Measurements from ENCODE around the gene BIRC6. TPM values are rescaled to one million over a fixed set of nuclear protein-coding genes. Genes with fewer than 3 reads are reported as not detected.
A peak's percentile ranks its signal among the peaks of the same experiment; 100 is the strongest.

BIRC6 gene
- total RNA-seq, 1 experiment from 2014 or later = 35.1 TPM

DNA sequence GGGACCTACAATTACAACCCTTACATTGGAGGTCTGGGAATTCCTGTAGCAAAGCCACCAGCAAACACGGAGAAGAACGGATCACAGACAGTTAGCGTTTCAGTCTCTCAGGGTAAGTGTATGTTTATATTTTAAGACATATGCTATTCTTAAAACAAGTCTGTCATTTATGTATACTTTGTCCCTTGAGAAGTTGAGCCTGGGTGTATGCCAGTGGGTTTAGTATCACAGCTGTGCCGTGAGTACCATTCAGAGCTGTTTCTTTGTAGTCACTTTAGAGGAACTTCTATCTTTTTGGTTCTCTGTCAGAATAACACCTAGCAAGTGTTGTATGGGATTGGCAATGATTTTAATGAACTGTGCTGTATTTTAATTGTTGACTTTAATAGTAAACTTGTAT is 125.6 kb downstream of the BIRC6 start:
- H3K36me3 ChIP-seq (replicated peaks; ENCODE audit: control insufficient read depth, insufficient read depth, low read length) = peaks cover 7% of the 10 kb centered on the region

DNA sequence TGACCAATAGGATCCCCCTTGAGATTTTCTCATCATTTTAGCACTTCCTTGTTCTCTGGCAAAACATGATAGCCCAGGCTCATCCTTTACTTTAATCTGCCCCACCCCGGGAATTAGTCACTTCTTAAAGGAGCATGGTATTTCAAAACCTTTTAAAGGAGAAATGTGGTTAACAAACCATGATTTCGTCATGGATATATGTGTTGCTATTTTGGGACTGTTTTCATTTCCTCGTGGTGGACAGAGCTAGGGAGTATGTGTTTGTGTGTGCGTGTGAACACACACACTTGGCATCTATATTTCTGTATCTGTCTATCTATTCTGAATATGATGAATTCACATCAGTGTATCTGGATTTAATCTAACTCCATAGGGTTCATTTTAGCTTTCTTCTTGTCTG is 128.1 kb downstream of the BIRC6 start:
- H3K27me3 ChIP-seq (ENCODE audit: control insufficient read depth, insufficient read depth, low read length) = no peaks in the 10 kb centered on the region
- DNase-seq = no peak
- peaks cover 5% of the 10 kb centered on the region for H3K36me3 ChIP-seq (replicated peaks; ENCODE audit: control insufficient read depth, insufficient read depth, low read length)
- H3K4me3 ChIP-seq (ENCODE audit: insufficient read depth, low read depth, low read length) = no peak overlapping the region

More for the DNA sequence above, 125.6 kb downstream of the BIRC6 start:
- Histone ChIP-seq H3K4me3 (ENCODE audit: insufficient read depth, low read depth, low read length) (no peak overlapping the region), H3K27me3 (ENCODE audit: control insufficient read depth, insufficient read depth, low read length) (no peaks in the 10 kb centered on the region)
- DNase-seq = no peak

DNA sequence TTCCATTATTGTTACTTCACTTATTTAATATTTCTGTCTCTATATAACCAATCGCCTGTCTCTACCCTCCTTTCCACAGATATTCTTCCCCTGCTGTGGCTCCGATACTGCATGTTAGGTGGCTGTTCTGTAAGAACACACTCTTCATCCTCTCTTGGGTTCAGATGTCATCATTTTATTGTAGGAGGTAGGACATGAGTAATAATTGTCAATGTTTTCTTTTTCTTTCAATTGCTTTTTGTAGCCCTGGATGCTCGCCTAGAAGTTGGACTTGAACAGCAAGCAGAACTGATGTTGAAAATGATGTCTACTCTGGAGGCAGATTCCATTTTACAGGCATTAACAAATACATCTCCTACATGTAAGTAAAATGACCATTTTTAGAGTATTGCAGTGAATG is 128.6 kb downstream of the BIRC6 start:
- Histone ChIP-seq H3K36me3 (replicated peaks; ENCODE audit: control insufficient read depth, insufficient read depth, low read length) (peaks cover 6% of the 10 kb centered on the region), H3K27me3 (ENCODE audit: control insufficient read depth, insufficient read depth, low read length) (no peaks in the 10 kb centered on the region), H3K4me3 (ENCODE audit: insufficient read depth, low read depth, low read length) (no peak overlapping the region)
- no peak for DNase-seq

DNA sequence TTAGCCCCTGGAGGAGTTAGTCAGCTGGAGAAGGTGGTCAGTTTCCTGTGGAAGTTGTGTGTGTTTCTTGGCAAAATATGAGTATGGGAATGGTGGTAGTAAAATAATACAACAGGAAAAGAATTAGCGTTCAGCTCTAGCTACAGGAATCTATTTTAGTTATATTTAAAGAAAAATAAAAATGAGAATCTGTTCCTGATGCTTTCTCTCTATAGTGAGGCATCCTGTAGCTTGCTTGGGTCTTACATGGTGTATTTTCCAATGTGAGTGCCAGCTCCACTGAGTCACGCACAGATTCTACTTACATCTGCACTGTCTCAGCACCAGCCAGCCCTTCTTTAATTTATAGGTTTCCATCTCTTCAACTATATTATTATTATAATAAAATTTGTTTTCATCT is 132.2 kb downstream of the BIRC6 start:
- Histone ChIP-seq H3K4me3 (ENCODE audit: insufficient read depth, low read depth, low read length) (no peak overlapping the region), H3K27me3 (ENCODE audit: control insufficient read depth, insufficient read depth, low read length) (no peaks in the 10 kb centered on the region), H3K36me3 (replicated peaks; ENCODE audit: control insufficient read depth, insufficient read depth, low read length) (peaks cover 6% of the 10 kb centered on the region; the same call in 1 of the 2 replicates)
- no peak for DNase-seq

DNA sequence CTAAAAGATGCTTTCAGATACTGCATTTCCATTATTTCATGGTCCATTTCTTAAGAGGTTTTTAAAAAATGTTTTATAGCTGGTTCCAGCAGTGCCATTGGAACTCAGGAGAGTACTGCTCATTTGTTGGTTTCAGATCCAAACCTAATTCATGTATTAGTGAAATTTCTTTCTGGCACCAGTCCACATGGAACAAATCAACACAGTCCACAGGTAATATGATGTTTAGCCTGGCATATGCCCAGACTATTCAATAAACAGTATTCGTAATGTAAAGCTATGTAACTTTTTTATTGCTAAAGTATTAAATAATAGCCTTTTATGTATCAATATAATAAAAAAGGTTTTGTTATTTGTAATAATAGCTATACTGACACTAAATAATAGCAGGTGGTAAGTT is 134.5 kb downstream of the BIRC6 start:
- DNase-seq = no peak
- peaks cover 1% of the 10 kb centered on the region; the same call in 1 of the 2 replicates for H3K36me3 ChIP-seq (replicated peaks; ENCODE audit: control insufficient read depth, insufficient read depth, low read length)
- H3K4me3 ChIP-seq (ENCODE audit: insufficient read depth, low read depth, low read length) = no peak overlapping the region
- no peaks in the 10 kb centered on the region for H3K27me3 ChIP-seq (ENCODE audit: control insufficient read depth, insufficient read depth, low read length)

DNA sequence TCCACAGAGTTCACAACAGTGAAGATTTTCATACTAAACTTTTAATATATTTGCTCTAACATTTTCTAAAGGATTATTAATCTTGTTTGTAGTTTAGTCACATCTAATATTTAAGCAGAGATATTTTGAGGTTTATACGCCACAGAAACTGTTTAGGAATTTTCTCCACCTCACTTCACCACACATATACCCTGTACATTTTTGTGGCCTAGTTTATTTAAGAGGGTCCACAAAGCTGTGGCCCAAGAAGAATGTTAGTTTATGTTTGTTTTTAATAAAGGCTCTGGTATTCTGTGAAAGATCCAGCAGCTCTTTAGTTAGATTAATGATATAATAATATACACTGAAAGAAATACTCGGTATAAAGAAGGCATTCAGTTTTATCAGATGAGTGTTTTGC is 138.3 kb downstream of the BIRC6 start:
- no peak overlapping the region for H3K4me3 ChIP-seq (ENCODE audit: insufficient read depth, low read depth, low read length)
- 0 out of 2 replicates have a peak, but pooled peaks cover 1% of the 10 kb centered on the region for H3K36me3 ChIP-seq (replicated peaks; ENCODE audit: control insufficient read depth, insufficient read depth, low read length)
- H3K27me3 ChIP-seq (ENCODE audit: control insufficient read depth, insufficient read depth, low read length) = no peaks in the 10 kb centered on the region
- DNase-seq = no peak

DNA sequence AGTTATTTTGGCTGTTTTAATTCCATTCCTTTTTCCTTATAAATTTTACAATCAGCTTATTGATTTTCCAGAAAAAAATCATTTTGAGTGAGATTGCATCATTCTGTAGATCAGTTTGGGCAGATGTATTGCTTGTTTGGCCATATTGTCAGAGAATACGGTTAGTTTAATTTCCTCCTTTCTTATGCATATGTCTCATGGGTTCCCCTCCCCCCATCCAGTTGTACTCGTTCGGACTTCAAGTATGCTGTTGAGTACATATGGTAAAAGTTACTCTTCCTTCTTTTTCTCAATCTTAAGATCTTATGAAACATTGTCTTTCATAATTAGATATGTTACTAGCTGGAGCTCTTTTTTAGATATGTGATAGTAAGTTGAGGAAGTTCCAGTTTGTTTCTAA is 139.8 kb downstream of the BIRC6 start:
- DNase-seq = peak; percentile 4
- Histone ChIP-seq H3K4me3 (ENCODE audit: insufficient read depth, low read depth, low read length) (no peak overlapping the region), H3K27me3 (ENCODE audit: control insufficient read depth, insufficient read depth, low read length) (no peaks in the 10 kb centered on the region), H3K36me3 (replicated peaks; ENCODE audit: control insufficient read depth, insufficient read depth, low read length) (no peaks in the 10 kb centered on the region)

DNA sequence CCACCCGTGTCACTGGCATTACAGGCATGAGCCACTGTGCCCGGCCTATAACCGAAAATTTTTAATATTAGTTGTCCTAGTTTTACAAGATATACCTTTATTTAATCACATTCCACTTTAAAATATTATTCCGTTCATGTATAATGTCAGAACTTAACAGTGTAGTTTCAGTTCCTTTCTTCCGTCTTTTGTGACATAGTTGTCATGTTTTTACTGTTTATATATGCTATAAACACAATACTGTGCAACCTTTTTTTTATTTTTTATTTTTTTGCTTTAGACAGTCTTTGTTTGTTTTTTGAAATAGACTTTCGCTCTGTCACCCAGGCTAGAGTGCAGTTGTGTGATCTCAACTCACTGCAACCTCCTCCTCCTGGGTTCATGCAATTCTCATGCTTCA is 141.5 kb downstream of the BIRC6 start:
- no peaks in the 10 kb centered on the region for H3K27me3 ChIP-seq (ENCODE audit: control insufficient read depth, insufficient read depth, low read length)
- no peaks in the 10 kb centered on the region; the same call in 1 of the 2 replicates for H3K36me3 ChIP-seq (replicated peaks; ENCODE audit: control insufficient read depth, insufficient read depth, low read length)
- H3K4me3 ChIP-seq (ENCODE audit: insufficient read depth, low read depth, low read length) = no peak overlapping the region
- no peak for DNase-seq

DNA sequence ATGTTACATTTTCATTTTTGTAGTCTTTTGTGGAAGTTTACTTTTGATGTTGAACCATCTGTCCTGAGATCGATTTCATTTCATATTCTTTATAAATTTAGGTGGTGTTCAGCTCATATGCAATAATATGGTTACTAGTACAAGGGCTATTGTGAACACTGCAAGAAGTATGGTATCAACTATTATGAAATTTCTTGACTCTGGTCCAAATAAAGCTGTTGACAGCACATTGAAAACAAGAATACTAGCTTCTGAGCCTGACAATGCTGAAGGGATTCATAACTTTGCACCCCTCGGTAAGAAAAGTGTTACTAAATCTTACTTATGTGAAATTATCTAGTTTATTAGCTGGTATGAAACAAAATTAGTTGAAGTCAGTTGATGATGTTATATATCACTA is 146.1 kb downstream of the BIRC6 start:
- Histone ChIP-seq H3K36me3 (replicated peaks; ENCODE audit: control insufficient read depth, insufficient read depth, low read length) (peaks cover 1% of the 10 kb centered on the region), H3K27me3 (ENCODE audit: control insufficient read depth, insufficient read depth, low read length) (no peaks in the 10 kb centered on the region), H3K4me3 (ENCODE audit: insufficient read depth, low read depth, low read length) (no peak overlapping the region)
- DNase-seq = no peak

DNA sequence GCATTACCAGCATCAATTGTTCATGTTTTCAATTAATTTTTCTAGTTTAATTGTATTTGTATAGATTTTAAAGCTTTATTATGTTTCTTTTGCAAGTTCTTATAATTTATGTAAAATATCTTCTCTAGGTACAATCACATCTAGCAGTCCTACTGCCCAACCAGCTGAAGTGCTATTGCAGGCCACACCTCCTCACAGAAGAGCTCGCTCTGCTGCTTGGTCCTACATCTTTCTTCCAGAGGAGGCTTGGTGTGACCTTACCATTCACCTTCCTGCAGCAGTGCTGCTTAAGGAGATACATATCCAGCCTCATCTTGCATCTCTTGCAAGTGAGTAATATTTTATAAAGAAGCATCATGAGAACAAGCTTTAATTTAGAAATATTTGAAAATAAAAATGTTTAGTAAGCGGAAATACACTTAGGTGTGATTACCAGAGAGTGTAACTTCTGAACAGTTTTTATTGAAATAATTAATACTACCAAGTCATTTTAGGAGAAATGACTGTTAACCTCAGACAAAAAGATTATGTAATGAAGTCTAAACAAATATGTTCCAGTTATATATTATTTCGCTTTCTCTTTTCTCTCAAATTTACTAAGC is 148.2 kb downstream of the BIRC6 start:
- Histone ChIP-seq H3K27me3 (ENCODE audit: control insufficient read depth, insufficient read depth, low read length) (no peaks in the 10 kb centered on the region), H3K4me3 (ENCODE audit: insufficient read depth, low read depth, low read length) (no peak overlapping the region), H3K36me3 (replicated peaks; ENCODE audit: control insufficient read depth, insufficient read depth, low read length) (peaks cover 2% of the 10 kb centered on the region)
- no peak for DNase-seq

DNA sequence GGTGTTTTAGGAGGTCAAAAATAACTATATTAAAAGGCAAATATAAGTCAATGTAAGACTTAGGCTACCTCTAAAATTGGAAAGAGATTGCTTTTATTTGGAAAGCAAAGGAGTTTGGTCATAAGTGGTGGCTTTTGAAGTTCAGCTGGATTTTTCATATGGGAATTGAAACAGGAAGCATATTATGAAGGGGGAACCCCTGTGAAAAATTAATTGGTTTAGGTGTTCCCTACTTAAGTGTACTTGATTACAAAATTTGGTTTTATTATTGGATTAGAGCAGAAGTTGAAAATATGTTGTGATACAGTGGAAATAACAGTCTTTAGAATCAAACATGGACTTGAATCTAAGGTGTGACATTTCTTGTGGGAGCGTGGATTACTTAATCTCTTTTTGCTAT is 149.6 kb downstream of the BIRC6 start:
- H3K36me3 ChIP-seq (replicated peaks; ENCODE audit: control insufficient read depth, insufficient read depth, low read length) = peaks cover 2% of the 10 kb centered on the region

DNA sequence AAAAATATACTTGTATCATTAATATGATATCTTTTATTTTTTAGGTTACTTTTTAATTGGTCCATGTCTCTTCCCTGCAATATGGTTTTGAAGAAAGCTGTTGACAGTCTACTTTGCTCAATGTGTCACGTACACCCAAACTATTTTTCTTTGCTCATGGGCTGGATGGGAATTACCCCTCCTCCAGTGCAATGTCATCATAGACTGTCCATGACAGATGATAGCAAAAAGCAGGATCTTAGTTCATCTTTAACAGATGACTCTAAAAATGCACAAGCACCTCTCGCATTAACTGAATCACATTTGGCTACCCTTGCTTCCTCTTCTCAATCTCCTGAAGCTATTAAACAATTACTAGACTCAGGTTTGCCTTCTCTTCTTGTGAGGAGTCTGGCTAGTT is 158.1 kb downstream of the BIRC6 start:
- H3K36me3 ChIP-seq (replicated peaks; ENCODE audit: control insufficient read depth, insufficient read depth, low read length) = peaks cover 9% of the 10 kb centered on the region
- H3K27me3 ChIP-seq (ENCODE audit: control insufficient read depth, insufficient read depth, low read length) = no peaks in the 10 kb centered on the region
- no peak for DNase-seq
- no peak overlapping the region for H3K4me3 ChIP-seq (ENCODE audit: insufficient read depth, low read depth, low read length)

More for the DNA sequence above, 149.6 kb downstream of the BIRC6 start:
- no peak overlapping the region for H3K4me3 ChIP-seq (ENCODE audit: insufficient read depth, low read depth, low read length)
- no peaks in the 10 kb centered on the region for H3K27me3 ChIP-seq (ENCODE audit: control insufficient read depth, insufficient read depth, low read length)
- no peak for DNase-seq

DNA sequence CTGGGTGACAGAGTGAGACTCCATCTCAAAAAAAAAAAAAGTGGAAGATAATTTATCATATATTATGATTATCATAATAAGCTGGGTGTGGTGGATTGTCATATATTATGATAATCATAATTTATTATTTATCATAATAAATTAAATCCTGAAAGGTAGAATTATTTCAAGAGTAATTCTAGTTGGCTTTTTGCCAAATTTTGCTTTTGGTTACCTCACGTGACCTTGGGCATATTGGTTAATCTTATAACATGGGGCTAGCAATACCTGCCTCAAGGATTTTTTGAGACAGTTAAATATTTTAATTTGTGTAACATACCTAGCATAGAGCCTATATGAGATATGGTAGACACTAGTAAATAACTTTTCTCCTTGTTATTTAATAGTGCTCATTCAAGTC is 159.7 kb downstream of the BIRC6 start:
- Histone ChIP-seq H3K27me3 (ENCODE audit: control insufficient read depth, insufficient read depth, low read length) (no peaks in the 10 kb centered on the region), H3K4me3 (ENCODE audit: insufficient read depth, low read depth, low read length) (no peak overlapping the region), H3K36me3 (replicated peaks; ENCODE audit: control insufficient read depth, insufficient read depth, low read length) (peaks cover 9% of the 10 kb centered on the region)
- DNase-seq = no peak

DNA sequence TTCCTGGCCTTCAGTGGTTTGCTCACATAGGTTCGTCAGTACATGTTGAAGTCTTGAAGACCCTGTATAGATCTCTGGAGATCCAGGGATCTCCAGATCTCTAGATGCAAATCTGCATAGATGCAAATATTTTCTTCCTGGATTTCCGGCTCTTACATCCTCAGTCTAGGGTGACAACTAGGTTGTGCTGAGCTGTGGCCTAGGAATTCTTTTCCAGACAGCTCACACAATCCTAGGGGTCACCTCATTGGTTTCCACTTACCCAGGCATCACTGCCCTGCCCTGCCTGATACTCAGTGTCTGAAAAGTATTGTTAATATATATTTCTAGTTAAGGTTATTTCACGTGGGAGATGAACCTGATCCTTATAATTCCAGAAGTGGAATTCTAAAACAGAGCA is 165.9 kb downstream of the BIRC6 start:
- no peak overlapping the region for H3K4me3 ChIP-seq (ENCODE audit: insufficient read depth, low read depth, low read length)
- no peaks in the 10 kb centered on the region for H3K27me3 ChIP-seq (ENCODE audit: control insufficient read depth, insufficient read depth, low read length)
- DNase-seq = no peak
- peaks cover 8% of the 10 kb centered on the region for H3K36me3 ChIP-seq (replicated peaks; ENCODE audit: control insufficient read depth, insufficient read depth, low read length)

DNA sequence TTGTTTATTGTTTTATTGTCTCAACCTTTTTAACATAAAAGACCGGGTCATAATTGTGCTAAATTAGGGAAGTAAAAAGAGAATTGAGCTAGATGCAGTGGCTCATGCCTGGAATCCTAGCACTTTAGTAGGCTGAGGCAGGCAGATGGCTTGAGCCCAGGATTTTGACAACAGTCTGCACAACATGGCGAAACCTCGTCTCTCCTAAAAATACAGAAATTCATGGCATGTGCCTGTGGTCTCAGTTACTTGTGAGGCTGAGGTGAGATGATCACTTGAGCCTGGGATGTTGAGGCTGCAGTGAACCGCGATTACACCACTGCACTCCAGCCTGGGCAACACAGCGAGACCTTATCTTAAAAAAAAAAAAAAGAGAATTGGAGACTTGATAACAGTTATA is 166.9 kb downstream of the BIRC6 start:
- DNase-seq = no peak
- H3K36me3 ChIP-seq (replicated peaks; ENCODE audit: control insufficient read depth, insufficient read depth, low read length) = peaks cover 6% of the 10 kb centered on the region
- no peak overlapping the region for H3K4me3 ChIP-seq (ENCODE audit: insufficient read depth, low read depth, low read length)
- H3K27me3 ChIP-seq (ENCODE audit: control insufficient read depth, insufficient read depth, low read length) = no peaks in the 10 kb centered on the region

DNA sequence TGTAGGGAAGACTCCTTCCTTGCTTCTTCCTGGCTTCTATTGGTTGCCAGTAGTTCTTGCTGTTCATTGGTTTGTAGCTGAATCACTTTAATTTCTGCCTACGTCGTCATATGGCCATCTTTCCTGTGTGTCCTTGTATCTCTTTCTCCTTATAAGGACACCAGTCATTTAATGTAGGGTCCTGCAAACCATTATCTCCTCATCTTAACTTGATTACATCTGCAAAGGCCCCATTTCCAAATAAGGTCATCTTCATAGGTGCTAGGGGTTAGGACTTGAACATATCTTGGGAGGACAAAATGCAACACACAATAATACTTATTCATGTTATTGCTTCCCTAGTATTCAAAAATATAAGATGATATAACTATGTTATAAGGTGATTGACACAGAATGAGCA is 175.5 kb downstream of the BIRC6 start:
- DNase-seq = no peak
- Histone ChIP-seq H3K36me3 (replicated peaks; ENCODE audit: control insufficient read depth, insufficient read depth, low read length) (peaks cover 3% of the 10 kb centered on the region; the same call in 1 of the 2 replicates), H3K27me3 (ENCODE audit: control insufficient read depth, insufficient read depth, low read length) (no peaks in the 10 kb centered on the region), H3K4me3 (ENCODE audit: insufficient read depth, low read depth, low read length) (no peak overlapping the region)
